Tibial nerve (tissue), 3 donors: ENCODE data around the gene PRKAG2.

Experiments used
- POLR2A ChIP-seq, 2 donors: fragments of 450-650 bp; IDR thresholded peaks; one replicate each; pipeline ENCODE4 v1.6.1; 2017; ENCODE audit warnings: antibody characterized with exemption in 2 of 2, mild to moderate bottlenecking in 2 of 2, moderate library complexity in 2 of 2
- TF ChIP-seq, protein P1 (sequence below), 5 experiments: fragments of 200-600 bp in 3 of 5; fragments of 450-650 bp in 2 of 5; sonication (generic) in 3 of 5; IDR thresholded peaks; one replicate each; pipeline ENCODE4 v1.5.1; 2016 to 2019; ENCODE audit warnings: antibody characterized with exemption in 5 of 5, mild to moderate bottlenecking in 3 of 5, moderate library complexity in 2 of 5

DNA sequence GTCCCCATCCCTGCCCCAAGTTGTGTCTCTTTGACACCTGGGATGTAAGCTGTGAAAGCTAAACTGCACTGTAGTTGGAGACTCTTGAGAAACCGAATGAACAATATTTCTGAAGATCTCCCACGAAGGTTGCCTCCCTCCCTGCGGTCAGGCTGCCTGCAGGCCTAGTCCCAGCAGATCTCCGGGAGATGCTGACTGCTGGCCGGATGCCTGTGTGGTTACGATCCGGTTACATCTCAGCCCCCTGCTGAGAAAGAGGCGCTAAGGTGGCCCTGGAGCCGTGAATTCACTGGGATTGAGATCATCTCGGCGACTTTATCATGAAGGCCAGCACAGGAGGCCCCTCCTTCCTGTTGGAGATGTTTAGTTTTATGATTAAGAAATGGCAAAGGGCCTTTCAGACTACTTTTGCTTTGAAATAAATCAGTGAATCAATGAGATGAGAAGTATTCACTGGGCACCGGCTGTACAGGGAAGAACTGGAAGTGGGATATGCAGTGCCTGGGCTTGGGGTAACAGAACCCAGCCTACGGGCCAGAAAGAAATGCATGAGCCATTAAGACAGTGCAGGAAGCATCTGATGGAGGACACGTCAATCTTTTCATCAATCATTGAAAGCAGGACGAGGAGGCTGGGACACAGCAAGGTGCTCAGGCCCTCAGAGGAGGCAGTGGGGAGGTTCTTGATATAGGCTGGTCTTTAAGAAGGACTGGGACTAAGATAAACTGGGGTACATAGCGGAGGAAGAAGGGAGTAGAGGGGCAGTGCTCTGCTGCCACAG lies 177.6 kb downstream of the PRKAG2 start:
- TF ChIP-seq, protein P1, sequence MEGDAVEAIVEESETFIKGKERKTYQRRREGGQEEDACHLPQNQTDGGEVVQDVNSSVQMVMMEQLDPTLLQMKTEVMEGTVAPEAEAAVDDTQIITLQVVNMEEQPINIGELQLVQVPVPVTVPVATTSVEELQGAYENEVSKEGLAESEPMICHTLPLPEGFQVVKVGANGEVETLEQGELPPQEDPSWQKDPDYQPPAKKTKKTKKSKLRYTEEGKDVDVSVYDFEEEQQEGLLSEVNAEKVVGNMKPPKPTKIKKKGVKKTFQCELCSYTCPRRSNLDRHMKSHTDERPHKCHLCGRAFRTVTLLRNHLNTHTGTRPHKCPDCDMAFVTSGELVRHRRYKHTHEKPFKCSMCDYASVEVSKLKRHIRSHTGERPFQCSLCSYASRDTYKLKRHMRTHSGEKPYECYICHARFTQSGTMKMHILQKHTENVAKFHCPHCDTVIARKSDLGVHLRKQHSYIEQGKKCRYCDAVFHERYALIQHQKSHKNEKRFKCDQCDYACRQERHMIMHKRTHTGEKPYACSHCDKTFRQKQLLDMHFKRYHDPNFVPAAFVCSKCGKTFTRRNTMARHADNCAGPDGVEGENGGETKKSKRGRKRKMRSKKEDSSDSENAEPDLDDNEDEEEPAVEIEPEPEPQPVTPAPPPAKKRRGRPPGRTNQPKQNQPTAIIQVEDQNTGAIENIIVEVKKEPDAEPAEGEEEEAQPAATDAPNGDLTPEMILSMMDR (IDR thresholded peaks at IDR 0.05): no peak
- no peak for TF ChIP-seq POLR2A (IDR thresholded peaks at IDR 0.05)
